Stimulated activated CD4-positive, alpha-beta T cell treated with anti-CD3 and anti-CD28 coated beads, Interleukin-12 subunit alpha, Interleukin-12 subunit beta, amount 100 ng/mL, for 24 hours (primary cell): ENCODE measurements around the gene MRTFB.

Experiments used
- DNase-seq, 2 experiments: peaks; one replicate each; pipeline ENCODE4 v3.0.0-alpha.2; 2020; ENCODE audit warnings: low read depth in 2 of 2

The MRTFB gene

GRCh38 chr16:14307527-14308367 is 236.6 kb downstream of the MRTFB start:
- no peak for DNase-seq

DNA sequence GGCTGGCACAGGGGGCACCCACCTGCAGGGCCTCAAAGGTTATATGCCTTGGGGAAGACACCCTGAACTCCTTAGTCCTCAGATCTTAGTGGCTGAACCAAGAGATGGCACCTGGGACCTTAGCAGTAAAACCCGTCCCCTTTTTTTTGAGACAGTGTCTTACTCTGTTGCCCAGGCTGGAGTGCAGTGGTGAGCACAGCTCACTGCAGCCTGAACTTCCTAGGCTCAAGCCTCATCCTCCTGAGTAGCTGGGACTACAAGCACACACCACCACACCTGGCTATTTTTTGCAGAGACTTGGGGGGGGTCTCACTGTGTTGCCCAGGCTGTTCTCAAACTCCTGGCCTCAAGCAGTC is 237.2 kb downstream of the MRTFB start:
- DNase-seq = no peak

DNA sequence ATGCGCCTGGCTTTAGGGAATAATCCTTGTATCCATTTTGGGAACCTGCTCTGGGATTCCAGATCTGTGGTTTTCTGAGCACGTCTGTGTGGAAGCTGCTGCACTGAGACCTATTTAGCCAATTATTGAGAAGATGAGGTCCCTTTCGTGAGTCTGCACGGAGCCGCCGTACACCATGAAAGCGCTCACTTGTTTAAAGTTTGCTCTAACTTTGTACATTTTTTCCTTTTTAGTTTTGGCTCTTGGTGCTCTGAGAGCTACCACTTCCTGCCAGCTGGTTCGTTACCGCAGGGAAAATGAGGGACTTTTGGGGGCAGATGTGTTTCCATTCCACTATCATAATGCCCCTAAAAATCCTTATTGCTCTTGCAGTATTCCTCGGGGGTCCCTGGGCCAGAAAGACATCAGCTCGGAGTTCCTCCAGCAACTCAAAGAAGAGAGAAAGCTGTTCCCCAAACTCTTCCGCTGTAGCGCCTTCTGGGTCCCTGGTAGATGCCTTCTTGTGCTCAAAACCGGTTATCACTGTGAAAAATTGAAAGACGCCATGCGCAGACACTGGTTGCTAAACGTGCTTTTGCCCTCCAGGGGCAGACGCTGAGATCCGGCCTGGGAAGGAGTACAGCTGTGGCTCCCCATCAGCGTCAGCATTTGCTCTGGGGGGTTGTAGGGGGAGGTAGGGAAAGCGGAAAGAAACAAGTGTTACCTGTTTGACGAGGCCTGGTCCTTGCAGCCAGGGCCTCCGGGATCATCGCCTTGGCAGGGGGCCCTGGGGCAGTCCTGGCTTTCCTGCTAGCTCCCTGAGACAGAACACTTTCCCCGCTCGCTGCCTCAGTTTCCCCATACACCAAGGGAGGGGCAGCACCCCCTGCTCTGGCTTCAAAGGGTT is 238.1 kb downstream of the MRTFB start:
- no peak for DNase-seq

GRCh38 chr16:14309906-14310305 is 238.8 kb downstream of the MRTFB start:
- DNase-seq = no peak

DNA sequence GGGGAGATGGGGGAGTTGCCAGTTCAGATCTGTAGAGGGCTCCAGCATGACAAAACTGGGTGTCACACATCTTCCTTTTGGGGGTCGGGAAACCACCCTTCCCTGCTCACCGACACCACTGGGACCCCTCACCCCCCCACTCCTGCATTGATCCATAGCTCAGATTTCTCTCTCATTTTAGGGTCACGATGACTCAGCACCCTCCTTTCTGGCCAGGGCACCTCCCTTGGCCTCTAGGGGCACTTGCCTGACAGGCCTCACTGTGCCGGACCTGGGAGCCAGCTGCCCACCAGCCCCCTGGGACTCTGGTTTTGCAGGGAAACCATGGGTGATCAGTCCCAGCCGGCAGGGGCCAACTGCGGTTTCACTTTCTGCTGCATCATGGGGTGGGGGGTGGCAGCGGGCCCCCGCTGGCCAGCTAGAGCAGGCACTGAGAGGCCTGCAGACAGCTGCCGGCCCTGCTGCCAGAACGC is 239.4 kb downstream of the MRTFB start:
- DNase-seq = no peak

GRCh38 chr16:14314116-14314515 is 243.0 kb downstream of the MRTFB start:
- no peak for DNase-seq

GRCh38 chr16:14315683-14316320 is 244.7 kb downstream of the MRTFB start:
- DNase-seq = no peak
